ENCODE data around the gene OGN.

DNA sequence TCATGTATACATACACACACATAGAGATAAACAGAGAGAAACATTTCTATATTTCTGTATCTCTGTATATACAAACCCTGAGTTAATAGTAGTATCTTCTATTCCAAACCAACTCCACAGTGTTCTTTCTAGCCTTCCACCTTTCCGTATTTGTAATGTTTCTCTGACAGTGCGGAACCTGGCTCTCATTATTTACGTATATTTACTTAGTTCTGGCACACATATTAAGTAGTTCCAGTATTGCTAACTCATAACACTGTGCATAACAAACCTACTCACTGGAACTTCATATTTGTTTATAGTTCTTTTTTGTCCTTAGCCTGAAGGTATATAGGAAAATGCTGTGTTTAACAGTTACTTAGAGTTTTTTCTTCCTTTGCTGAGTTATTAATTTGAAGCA, 6.5 kb downstream of the OGN start:
- TF ChIP-seq ZNF331 (CRISPR knock-in tag; IDR thresholded peaks at IDR 0.05) (no peak), NR2C2 (CRISPR knock-in tag; IDR thresholded peaks at IDR 0.05; ENCODE audit: borderline replicate concordance) (no peak), PCBP2 (optimal IDR thresholded peaks at IDR 0.05; ENCODE audit: low read depth, low read length, poor library complexity, severe bottlenecking) (no peak), ZNF441 (CRISPR knock-in tag; IDR thresholded peaks at IDR 0.05; ENCODE audit: borderline replicate concordance) (no peak), ZFP62 (CRISPR knock-in tag; IDR thresholded peaks at IDR 0.05) (no peak), CBX2 (IDR thresholded peaks at IDR 0.05; ENCODE audit: low read depth, low read length) (no peak), CBX2 (CRISPR knock-in tag; IDR thresholded peaks at IDR 0.05; ENCODE audit: low read depth) (no peak), ZNF274 (CRISPR knock-in tag; IDR thresholded peaks at IDR 0.05) (no peak), ZSCAN20 (CRISPR knock-in tag; IDR thresholded peaks at IDR 0.05; ENCODE audit: borderline replicate concordance) (no peak), ZNF460 (CRISPR knock-in tag; IDR thresholded peaks at IDR 0.05; ENCODE audit: borderline replicate concordance) (no peak)
- TF ChIP-seq, protein P1, sequence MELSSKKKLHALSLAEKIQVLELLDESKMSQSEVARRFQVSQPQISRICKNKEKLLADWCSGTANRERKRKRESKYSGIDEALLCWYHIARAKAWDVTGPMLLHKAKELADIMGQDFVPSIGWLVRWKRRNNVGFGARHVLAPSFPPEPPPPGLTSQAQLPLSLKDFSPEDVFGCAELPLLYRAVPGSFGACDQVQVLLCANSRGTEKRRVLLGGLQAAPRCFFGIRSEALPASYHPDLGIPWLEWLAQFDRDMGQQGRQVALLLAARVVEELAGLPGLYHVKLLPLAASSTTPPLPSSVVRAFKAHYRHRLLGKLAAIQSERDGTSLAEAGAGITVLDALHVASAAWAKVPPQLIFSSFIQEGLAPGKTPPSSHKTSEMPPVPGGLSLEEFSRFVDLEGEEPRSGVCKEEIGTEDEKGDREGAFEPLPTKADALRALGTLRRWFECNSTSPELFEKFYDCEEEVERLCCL (CRISPR knock-in tag; IDR thresholded peaks at IDR 0.05; ENCODE audit: borderline replicate concordance), result no peak
- TF ChIP-seq, protein P2, sequence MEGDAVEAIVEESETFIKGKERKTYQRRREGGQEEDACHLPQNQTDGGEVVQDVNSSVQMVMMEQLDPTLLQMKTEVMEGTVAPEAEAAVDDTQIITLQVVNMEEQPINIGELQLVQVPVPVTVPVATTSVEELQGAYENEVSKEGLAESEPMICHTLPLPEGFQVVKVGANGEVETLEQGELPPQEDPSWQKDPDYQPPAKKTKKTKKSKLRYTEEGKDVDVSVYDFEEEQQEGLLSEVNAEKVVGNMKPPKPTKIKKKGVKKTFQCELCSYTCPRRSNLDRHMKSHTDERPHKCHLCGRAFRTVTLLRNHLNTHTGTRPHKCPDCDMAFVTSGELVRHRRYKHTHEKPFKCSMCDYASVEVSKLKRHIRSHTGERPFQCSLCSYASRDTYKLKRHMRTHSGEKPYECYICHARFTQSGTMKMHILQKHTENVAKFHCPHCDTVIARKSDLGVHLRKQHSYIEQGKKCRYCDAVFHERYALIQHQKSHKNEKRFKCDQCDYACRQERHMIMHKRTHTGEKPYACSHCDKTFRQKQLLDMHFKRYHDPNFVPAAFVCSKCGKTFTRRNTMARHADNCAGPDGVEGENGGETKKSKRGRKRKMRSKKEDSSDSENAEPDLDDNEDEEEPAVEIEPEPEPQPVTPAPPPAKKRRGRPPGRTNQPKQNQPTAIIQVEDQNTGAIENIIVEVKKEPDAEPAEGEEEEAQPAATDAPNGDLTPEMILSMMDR (CRISPR knock-in tag; IDR thresholded peaks at IDR 0.05), result no peak
- TF ChIP-seq, protein P3, sequence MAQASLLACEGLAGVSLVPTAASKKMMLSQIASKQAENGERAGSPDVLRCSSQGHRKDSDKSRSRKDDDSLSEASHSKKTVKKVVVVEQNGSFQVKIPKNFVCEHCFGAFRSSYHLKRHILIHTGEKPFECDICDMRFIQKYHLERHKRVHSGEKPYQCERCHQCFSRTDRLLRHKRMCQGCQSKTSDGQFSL (CRISPR knock-in tag; IDR thresholded peaks at IDR 0.05), result no peak
- TF ChIP-seq, protein P4, sequence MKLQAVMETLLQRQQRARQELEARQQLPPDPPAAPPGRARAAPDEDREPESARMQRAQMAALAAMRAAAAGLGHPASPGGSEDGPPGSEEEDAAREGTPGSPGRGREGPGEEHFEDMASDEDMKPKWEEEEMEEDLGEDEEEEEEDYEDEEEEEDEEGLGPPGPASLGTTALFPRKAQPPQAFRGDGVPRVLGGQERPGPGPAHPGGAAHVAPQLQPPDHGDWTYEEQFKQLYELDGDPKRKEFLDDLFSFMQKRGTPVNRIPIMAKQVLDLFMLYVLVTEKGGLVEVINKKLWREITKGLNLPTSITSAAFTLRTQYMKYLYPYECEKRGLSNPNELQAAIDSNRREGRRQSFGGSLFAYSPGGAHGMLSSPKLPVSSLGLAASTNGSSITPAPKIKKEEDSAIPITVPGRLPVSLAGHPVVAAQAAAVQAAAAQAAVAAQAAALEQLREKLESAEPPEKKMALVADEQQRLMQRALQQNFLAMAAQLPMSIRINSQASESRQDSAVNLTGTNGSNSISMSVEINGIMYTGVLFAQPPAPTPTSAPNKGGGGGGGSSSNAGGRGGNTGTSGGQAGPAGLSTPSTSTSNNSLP (IDR thresholded peaks at IDR 0.05; ENCODE audit: low read depth, low read length), result no peak

All from HepG2 (cell line).